ENCODE data around the gene KCNK13. TPM values are rescaled to one million over a fixed set of nuclear protein-coding genes. Genes with fewer than 3 reads are reported as not detected.
A peak's percentile ranks its signal among the peaks of the same experiment; 100 is the strongest.

KCNK13 gene
- total and polyA plus RNA-seq, 9 of the 15 experiments (the other 6 are each of a cell fraction or from before 2014, with no cell fraction given) = 0.03 to 0.05 TPM; not detected in 7

DNA sequence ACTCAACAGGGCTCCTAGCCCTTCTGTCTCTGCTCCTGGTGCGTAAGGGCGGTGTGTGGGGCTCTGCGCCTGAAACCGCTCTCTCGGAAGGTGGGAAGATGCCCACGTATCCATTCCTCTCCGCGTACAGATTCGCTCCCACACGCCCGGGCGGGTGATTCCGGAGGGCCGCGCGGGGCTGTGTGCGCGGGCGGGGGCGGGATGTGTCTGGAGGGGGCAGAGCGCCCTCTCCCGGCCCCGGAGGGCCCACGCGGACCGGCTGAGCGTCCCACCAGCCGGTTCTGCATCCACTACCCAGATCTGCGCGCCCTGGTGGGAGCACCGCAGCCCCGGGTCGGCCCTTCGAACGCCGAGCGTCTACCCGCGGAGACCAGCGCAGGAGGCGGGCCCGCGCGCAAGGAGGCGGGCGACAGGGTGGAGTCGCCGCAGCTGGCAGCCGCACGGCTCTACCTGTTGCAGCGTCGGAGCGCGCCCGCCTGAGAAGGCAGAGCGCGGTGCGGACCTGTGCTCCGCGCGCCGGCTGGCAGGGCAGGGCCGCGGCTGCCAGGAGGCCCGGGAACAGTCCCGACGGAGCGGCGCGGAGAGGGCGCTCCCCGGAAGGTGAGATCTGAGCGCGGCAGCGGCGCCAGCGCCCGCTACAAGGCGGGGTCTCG is 1.4 kb upstream of the KCNK13 start (continued):
- TF ChIP-seq, protein P1, sequence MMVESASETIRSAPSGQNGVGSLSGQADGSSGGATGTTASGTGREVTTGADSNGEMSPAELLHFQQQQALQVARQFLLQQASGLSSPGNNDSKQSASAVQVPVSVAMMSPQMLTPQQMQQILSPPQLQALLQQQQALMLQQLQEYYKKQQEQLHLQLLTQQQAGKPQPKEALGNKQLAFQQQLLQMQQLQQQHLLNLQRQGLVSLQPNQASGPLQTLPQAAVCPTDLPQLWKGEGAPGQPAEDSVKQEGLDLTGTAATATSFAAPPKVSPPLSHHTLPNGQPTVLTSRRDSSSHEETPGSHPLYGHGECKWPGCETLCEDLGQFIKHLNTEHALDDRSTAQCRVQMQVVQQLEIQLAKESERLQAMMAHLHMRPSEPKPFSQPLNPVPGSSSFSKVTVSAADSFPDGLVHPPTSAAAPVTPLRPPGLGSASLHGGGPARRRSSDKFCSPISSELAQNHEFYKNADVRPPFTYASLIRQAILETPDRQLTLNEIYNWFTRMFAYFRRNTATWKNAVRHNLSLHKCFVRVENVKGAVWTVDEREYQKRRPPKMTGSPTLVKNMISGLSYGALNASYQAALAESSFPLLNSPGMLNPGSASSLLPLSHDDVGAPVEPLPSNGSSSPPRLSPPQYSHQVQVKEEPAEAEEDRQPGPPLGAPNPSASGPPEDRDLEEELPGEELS (CRISPR knock-in tag; IDR thresholded peaks at IDR 0.05; ENCODE audit: borderline replicate concordance) = no peak
- TF ChIP-seq FOSL1 (tag; conservative IDR thresholded peaks at IDR 0.05) = no peak
- TF ChIP-seq, protein P2, sequence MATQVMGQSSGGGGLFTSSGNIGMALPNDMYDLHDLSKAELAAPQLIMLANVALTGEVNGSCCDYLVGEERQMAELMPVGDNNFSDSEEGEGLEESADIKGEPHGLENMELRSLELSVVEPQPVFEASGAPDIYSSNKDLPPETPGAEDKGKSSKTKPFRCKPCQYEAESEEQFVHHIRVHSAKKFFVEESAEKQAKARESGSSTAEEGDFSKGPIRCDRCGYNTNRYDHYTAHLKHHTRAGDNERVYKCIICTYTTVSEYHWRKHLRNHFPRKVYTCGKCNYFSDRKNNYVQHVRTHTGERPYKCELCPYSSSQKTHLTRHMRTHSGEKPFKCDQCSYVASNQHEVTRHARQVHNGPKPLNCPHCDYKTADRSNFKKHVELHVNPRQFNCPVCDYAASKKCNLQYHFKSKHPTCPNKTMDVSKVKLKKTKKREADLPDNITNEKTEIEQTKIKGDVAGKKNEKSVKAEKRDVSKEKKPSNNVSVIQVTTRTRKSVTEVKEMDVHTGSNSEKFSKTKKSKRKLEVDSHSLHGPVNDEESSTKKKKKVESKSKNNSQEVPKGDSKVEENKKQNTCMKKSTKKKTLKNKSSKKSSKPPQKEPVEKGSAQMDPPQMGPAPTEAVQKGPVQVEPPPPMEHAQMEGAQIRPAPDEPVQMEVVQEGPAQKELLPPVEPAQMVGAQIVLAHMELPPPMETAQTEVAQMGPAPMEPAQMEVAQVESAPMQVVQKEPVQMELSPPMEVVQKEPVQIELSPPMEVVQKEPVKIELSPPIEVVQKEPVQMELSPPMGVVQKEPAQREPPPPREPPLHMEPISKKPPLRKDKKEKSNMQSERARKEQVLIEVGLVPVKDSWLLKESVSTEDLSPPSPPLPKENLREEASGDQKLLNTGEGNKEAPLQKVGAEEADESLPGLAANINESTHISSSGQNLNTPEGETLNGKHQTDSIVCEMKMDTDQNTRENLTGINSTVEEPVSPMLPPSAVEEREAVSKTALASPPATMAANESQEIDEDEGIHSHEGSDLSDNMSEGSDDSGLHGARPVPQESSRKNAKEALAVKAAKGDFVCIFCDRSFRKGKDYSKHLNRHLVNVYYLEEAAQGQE (IDR thresholded peaks at IDR 0.05; ENCODE audit: borderline replicate concordance) = peak; percentile 33; the same call in 1 of the 2 replicates
- TF ChIP-seq, protein P2 (CRISPR knock-in tag; IDR thresholded peaks at IDR 0.05; ENCODE audit: low read depth) = no peak
- TF ChIP-seq FOXA1 (IDR thresholded peaks at IDR 0.05; ENCODE audit: borderline replicate concordance) = no peak
- peak; percentile 47 to 55; a peak in 3 of 4 replicates for TF ChIP-seq NRF1 (conservative IDR thresholded peaks at IDR 0.05 in 1 of 2, IDR thresholded peaks at IDR 0.05 in 1 of 2)
- no peak for TF ChIP-seq CBFA2T2 (conservative IDR thresholded peaks at IDR 0.05)
- TF ChIP-seq L3MBTL2 (IDR thresholded peaks at IDR 0.05) = no peak
- TF ChIP-seq, protein P3, sequence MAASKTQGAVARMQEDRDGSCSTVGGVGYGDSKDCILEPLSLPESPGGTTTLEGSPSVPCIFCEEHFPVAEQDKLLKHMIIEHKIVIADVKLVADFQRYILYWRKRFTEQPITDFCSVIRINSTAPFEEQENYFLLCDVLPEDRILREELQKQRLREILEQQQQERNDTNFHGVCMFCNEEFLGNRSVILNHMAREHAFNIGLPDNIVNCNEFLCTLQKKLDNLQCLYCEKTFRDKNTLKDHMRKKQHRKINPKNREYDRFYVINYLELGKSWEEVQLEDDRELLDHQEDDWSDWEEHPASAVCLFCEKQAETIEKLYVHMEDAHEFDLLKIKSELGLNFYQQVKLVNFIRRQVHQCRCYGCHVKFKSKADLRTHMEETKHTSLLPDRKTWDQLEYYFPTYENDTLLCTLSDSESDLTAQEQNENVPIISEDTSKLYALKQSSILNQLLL (CRISPR knock-in tag; IDR thresholded peaks at IDR 0.05; ENCODE audit: borderline replicate concordance) = no peak
- TF ChIP-seq NCOA4 (IDR thresholded peaks at IDR 0.05; ENCODE audit: partially characterized antibody) = no peak
